H1 (cell line): Measurements from ENCODE around the gene SHISA8. TPM values are rescaled to one million over a fixed set of nuclear protein-coding genes. Genes with fewer than 3 reads are reported as not detected.

Experiments used
- GABPA ChIP-seq: IDR thresholded peaks from 2 replicates; pipeline ENCODE4 v1.6.1; 2011; ENCODE audit warnings: mild to moderate bottlenecking, low read length, moderate library complexity, borderline replicate concordance; ENCODE audit not compliant: insufficient read depth
- JUND ChIP-seq: IDR thresholded peaks from 2 replicates; pipeline ENCODE4 v1.6.1; 2011; ENCODE audit warnings: mild to moderate bottlenecking, improper control_type of control experiment, low read length
- polyA plus RNA-seq, 7 experiments: library from polyadenylated mRNA; depleted of rRNA in 3 of 7; stranded (reverse) in 5 of 7; unstranded in 2 of 7; fragments of >200 nt in 5 of 7; fragments of 200-250 nt in 2 of 7; gene quantifications; 1 replicate in 5 of 7; 2 replicates in 1 of 7; 4 replicates in 1 of 7; pipeline versions ENCODE4 v1.2.1 to v1.2.3, GENCODE V29; 2011 to 2013; ENCODE audit warnings: missing spikeins in 2 of 7, mixed read lengths in 2 of 7
- total RNA-seq: library from RNA; stranded (reverse); fragmentation: NEBNext Ultra II Directional; extraction: Animal tissue kit (Norgen Biotek cat#: 25700); gene quantifications from 2 replicates; pipeline ENCODE4 v1.2.1, GENCODE V29; 2021

SHISA8 gene
- total and polyA plus RNA-seq, 2 of the 8 experiments (the other 6 are each of a cell fraction or from before 2014, with no cell fraction given) = 0.14 to 0.89 TPM

DNA sequence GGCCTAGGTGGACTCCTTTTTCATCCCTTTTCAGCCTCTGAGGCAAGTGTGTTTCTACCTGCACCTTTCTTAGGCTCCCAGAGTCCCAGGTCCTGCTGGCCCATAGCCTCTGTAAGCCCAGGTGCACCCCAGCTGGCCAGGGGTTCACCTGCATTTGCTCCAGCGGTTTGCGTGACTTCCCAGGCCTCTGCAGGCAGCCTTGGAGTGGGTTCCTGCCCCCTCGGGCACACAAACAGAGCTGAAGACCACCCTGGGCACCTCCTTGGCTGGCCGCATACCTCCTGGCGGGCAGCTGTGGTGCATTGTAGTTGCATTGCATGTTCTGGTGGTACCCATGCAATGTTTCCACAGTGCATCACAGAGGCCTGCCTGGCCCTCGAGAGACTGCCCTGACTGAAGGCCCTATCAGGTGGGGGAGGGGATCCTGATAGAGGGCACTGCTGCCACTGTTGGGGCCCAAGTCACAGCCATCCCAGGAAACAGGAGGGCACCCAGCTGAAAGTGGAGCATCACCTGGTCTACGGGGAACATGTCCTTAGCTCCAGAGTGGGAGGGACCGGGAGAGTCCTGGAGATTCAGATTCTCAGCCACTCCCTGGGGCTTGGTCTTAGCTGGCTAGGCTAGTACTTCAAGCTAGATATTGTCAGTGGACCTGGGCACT, 14.1 kb downstream of the SHISA8 start (continued):
- TF ChIP-seq GABPA = no peak
- no peak for TF ChIP-seq JUND
